Neural progenitor cell (in vitro differentiated cells): ENCODE data around the gene LMBRD2.

Experiments used
- CTCF ChIP-seq: fragments of 200-600 bp; sonication (generic); IDR thresholded peaks from 2 replicates; pipeline ENCODE4 v1.5.1; 2017; ENCODE audit warnings: antibody characterized with exemption, mild to moderate bottlenecking
- EZH2 ChIP-seq: fragments of 200-600 bp; sonication (generic); IDR thresholded peaks from 2 replicates; pipeline ENCODE4 v1.6.1; 2017; ENCODE audit warnings: antibody characterized with exemption, mild to moderate bottlenecking, moderate library complexity
- EZH2phosphoT487 ChIP-seq: fragments of 200-600 bp; sonication (generic); IDR thresholded peaks from 2 replicates; pipeline ENCODE4 v1.6.1; 2017; ENCODE audit warnings: antibody characterized with exemption

GRCh38 chr5:36161361-36161760 is 9.7 kb upstream of the LMBRD2 start:
- TF ChIP-seq CTCF (no peak), EZH2 (no peak), EZH2phosphoT487 (no peak)
